ENCODE measurements around the gene ADCY4.

GRCh38 chr14:24284501-24285035, 50.3 kb downstream of the ADCY4 start:
- TF ChIP-seq CTCF (IDR thresholded peaks at IDR 0.05; ENCODE audit: control extremely low read depth in 1 of 3, insufficient read depth in 1 of 3, low read depth in 1 of 3, low read length in 3 of 3) (no peak), SP1 (IDR thresholded peaks at IDR 0.05; ENCODE audit: low read depth, low read length) (no peak), POLR2A (IDR thresholded peaks at IDR 0.05; ENCODE audit: control extremely low read depth in 1 of 2, low read depth in 2 of 2, low read length in 2 of 2) (no peak), EZH2 (IDR thresholded peaks at IDR 0.05; ENCODE audit: low read depth, low read length, severe bottlenecking) (no peak), RFX5 (IDR thresholded peaks at IDR 0.05; ENCODE audit: borderline replicate concordance, low read depth, low read length) (no peak), SIN3A (conservative IDR thresholded peaks at IDR 0.05 in 1 of 2, IDR thresholded peaks at IDR 0.05 in 1 of 2; ENCODE audit: low read depth in 1 of 2, low read length in 2 of 2) (no peak), TBP (IDR thresholded peaks at IDR 0.05; ENCODE audit: low read depth, low read length) (no peak), HDAC2 (IDR thresholded peaks at IDR 0.05; ENCODE audit: borderline replicate concordance in 1 of 2, low read depth in 2 of 2, low read length in 2 of 2) (no peak), POLR2AphosphoS5 (IDR thresholded peaks at IDR 0.05; ENCODE audit: low read depth, low read length) (no peak), ZNF274 (IDR thresholded peaks at IDR 0.05; ENCODE audit: borderline replicate concordance, extremely low read depth, low read length) (no peak), SP2 (IDR thresholded peaks at IDR 0.05; ENCODE audit: low read length) (no peak), MAX (IDR thresholded peaks at IDR 0.05) (no peak), EGR1 (IDR thresholded peaks at IDR 0.05; ENCODE audit: borderline replicate concordance, low read depth, low read length) (no peak)
